ENCODE results near the gene TRPC5OS.

GRCh38 chrX:111869639-111870034, 6.3 kb upstream of the TRPC5OS start:
- TF ChIP-seq CTCF (IDR thresholded peaks at IDR 0.05; ENCODE audit: insufficient read depth, low read length): peak; percentile 28
- TF ChIP-seq POLR2AphosphoS5 (IDR thresholded peaks at IDR 0.05; ENCODE audit: low read depth): no peak
- TF ChIP-seq REST (IDR thresholded peaks at IDR 0.05; ENCODE audit: insufficient replicate concordance, low read depth): no peak
- TF ChIP-seq SPI1 (IDR thresholded peaks at IDR 0.05; ENCODE audit: borderline replicate concordance, low read depth): no peak

All from HL-60 (cell line).